SKM-1 (cell line): ENCODE measurements around the gene USP7.

Experiments
- DNase-seq: peaks from one replicate; lab custom pipeline; 2025; ENCODE audit not compliant: unreplicated experiment; lab: John Stamatoyannopoulos, UW

The USP7 gene

DNA sequence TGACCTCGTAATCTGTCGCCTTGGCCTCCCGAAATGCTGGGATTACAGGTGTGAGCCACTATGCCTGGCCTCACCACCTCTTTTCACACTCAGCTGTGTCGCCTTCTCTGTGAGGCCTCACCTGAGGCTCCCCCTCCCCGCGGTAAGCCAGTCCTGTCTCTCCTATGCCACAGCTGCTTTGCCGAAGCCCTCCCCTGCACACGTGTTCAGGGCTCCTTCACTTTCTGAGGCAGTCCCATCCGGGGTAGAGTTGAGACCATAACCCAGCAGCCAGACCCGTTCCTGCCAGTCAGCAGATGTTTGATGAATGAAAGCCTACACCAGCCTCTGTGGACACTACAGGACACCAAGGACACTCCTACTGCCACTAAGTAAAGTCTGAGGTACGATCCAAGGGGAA, 10.6 kb downstream of the USP7 start:
- DNase-seq: no peak

DNA sequence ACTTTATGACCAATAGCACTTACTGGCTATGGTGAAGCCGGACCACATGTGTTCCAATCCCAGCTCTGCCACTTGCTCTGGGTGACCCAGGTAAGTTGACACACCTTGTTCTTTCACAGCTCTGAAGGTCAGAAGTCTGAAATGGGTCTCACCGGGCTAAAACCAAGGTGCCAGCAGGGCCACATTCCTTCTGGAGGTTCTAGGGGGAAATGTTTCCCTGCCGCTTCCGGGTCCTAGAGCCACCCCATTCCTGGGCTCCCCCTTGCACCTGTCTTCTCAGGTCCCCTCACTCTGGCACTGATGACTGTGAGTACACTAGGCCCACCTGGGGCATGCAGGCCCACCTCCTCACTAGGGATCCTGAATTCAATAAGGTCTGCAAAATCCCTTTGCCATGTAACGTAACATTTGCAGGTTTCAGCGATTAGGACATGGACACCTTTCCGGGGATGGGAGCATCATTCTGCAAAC, 11.4 kb downstream of the USP7 start:
- DNase-seq: no peak

DNA sequence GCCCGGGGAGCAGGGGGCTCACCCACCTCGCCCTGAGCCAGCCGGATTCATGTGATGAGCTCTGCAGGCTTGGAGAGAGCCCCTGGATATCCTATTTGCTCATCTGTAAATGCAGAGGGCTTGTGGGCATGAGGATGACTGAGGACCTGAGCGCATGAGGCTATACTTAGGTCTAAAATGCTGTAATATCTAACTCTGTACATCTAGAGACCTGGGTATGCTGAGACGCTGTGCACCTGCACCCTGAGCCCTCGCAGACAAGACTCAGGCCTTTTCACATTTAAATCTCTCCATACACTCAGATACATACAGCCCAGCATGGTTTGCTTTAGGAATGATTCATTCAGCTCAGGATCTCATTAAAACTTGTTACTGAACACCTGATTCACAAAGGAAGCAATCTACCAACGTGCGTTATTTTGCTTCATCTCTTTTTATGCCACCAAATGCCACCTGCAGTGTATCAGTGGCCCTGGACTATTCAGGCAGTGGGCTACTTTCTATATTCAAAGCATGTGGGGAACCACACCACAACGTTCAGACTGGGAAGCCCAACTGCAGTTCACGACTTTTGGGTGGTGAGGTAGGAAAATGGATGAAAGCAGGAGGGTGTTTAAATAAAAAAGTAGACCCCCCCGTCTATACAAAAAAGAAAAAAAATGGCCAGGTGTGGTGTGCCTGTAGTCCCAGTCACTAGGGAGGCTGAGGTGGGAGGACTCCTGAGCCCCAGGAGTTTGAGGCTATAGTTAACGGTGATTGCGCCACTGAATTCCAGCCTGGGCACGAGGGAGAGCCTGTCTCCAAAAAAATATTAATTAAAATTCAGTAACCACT, 12.0 kb downstream of the USP7 start:
- no peak for DNase-seq

DNA sequence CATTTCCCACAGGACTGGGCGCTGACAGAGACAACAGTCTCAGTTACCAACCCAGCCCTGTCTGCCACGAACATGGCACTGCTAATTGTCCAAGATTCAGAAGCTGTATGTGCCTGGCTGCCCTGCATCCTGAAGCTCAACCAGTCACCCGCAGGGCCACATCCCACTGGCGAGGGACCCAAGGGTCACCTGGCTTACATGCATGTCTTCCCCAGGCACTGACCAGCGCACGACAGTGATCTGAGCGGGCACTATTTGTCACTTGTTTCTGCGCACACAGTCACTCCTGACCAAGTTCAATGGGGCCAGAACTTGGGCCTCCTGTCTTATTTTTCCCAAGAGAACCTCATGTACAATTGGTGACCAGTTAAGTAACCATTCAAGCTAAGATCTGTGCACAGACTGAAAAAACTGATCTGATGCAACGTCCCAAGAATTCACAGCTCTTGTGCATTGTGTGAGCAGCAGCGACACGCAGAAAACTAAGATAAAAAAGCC, 13.1 kb downstream of the USP7 start:
- DNase-seq: no peak

DNA sequence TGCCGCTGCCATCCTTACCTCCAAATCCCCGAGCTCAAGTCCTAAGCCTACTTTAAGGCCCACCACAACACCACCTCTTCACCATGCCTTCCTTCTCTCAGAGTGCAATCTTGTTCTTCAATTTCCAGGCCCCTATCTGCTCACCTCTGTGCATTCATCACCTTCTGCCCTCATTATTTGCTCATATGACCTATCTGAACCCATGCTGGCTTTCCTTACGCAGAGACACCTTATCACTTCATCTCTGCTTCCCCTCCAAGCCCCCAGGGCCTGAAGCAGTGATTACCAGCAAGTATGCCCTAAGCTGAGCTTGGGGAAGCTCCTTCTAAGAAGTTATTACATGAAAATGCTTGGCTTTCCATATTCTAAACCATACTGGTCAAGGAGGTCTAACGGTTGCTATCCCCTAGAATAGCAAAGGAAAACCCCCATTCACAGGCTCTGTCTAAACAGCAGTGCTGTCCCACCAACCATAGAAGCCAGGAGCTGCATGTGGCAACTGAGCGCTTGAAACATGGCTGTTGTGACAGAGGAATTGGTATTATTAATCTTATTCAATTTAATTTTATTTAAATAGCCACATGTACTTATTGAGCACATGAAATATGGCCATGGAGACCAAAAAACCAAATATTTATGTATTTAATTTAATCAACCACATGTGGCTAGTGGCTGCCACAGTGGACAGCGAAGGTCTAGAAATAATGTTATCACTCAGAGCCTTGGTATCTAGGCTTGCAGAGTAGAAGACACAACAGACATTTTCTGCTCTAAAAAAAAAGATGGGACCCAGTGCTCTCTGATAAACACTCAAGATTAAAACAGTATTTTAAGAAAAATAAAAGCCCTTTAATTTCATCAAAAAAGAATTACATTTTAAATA, 13.9 kb downstream of the USP7 start:
- DNase-seq: no peak

DNA sequence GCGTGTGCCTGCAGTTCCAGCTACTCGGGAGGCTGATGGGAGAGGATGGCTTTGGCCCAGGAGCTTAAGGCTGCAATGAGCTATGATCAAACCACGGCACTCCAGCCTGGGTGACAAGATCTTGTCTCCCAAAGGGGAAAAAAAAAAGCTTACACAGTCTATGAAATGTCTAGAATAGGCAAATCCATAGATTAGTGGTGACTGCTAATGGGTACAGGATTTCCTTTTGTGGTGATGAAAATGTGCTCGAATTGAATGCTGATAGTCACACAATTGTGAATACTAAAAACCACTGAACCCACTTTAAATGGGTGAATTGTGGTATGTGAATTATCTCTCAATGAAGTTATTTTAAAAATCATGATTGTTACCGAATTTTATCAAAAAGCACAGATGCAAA, 14.9 kb downstream of the USP7 start:
- no peak for DNase-seq

DNA sequence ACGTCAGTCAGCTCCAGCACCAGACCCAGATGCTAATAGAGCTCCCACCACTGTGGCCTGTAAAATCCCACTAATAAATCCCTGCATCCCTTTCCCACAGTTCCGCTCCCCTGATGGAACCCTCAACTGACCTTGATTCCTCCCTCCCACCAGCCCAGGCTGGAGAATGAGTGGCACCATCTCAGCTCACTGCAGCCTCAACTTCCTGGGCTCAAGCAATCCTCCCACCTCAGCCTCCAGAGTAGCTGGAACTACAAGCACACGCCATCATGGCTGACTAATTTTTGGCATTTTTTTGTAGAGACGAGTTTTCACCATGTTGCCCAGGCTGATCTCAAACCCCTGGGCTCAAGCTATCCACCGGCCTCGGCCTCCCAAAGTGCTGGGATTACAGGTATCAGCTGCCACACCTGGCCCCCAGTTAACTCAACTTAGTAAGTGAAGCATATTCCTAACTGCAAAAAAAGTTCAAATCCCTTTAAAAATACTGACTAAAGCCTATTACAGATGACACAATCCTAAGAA, 15.6 kb downstream of the USP7 start:
- DNase-seq: no peak

DNA sequence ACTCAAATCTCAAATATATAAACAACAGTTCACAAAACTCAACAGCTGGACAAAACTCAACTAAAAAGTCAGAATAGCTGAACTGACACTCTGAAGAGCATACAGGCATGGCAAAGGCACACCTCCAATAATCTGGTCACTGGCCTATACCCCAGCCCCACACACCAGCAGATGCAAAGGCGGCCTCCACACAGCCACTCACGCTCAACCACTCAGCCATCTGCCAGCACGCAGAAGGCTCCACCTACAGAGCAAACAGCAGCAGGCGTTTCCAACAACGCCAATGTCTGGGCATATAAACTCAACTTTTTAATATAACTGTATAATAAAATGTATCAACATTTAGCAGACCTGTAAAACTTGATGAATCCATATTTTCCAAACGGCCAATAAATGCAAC, 17.2 kb downstream of the USP7 start:
- DNase-seq: no peak

DNA sequence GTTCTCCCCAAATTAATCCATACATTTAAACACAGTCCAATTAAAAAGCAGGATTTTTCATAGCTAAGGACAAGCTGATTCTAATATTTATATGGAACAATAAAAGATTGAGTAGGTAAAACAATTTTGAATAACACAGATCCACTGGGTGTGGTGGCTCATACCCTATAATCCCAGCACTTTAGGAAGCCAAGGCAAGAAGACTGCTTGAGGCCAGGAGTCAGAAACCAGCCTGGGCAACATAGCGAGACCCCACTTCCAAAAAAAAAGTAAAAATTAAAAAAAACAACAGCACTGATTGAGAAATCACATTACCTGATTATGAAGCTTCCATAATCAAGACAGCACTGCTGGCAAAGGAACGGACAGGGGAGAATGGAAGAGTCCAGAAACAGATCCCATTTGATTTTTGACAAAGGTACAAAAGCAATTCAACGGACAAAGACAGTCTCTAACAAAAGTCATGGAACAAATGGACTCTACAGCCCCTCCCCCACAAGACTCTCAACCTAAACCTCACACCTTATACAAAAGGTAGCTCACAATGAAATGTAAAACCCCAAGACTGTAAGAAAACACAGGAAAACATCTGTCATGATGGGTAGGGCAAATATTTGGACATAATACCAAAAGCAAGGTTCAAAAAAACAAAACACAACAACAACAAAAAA, 17.9 kb downstream of the USP7 start:
- no peak for DNase-seq

DNA sequence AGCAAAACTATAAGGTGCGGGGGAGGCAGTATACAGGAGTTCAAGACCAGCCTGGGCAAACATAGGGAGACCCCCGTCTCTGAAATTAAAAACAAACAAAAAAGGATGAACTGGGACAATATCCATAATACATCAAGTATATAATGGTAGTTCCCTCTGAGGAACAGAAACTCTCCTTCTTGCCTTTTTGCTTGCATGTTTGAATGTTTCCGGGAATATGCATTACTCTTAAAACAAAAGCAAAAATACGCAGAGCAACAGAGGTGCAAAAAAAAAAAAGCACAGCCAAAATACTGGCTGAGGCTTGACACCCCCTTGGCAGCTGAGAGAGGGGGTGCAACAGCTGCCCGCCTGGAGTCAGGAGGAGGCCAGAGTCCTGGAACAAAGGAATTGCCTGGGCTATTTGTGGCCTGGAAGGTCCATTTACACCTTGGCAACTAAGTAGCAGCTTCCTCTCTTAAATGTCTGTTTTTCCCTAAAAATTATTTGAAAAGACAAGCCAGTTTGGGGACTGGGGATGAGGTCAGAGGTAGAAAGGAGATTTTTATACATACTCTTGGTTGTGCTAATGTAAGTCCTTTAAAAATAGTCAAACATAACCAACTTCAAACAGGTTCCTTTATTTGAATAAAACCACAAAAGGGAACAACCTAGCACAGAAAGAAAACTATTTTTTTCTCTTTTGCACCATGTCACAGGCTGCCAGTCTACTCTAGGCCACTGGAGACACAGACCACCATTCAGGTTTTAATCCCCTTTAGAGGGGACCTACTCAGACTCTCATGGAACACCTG, 19.5 kb downstream of the USP7 start:
- peak; percentile 41 for DNase-seq

DNA sequence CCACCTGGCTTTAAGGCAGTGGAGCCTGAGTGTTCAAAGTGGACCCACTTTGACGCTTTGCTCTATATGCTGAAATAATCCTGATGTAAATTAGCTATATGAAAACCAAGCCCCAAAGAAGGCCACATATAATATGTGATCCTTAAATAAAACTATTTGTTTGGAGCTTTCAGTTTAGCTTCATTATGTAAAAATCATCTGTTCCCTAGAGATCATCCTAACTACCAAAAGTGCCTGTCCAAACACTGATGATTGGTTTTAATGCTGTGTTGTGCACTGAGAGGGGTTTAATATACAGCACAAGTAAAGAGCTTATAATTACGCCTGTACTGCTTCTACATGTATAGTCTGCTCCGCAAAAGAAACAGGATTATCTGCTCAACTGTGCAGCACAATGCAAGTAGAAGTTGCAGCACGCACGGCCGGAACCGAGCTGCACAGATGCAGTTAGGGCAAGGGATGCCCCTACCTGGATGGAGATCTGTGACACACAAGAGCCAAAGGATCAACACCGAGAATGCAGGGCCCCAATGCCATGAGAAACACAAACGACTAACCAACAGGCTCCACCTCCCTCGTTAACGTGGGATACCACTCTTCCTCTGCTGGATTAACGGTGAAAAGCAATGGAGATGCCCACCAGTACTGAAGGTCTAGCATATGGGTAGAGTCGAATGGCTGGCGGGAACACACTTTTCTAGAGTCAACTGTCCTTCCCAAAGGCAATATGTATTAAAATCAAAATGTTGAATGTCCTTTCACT, 20.5 kb downstream of the USP7 start:
- no peak for DNase-seq

DNA sequence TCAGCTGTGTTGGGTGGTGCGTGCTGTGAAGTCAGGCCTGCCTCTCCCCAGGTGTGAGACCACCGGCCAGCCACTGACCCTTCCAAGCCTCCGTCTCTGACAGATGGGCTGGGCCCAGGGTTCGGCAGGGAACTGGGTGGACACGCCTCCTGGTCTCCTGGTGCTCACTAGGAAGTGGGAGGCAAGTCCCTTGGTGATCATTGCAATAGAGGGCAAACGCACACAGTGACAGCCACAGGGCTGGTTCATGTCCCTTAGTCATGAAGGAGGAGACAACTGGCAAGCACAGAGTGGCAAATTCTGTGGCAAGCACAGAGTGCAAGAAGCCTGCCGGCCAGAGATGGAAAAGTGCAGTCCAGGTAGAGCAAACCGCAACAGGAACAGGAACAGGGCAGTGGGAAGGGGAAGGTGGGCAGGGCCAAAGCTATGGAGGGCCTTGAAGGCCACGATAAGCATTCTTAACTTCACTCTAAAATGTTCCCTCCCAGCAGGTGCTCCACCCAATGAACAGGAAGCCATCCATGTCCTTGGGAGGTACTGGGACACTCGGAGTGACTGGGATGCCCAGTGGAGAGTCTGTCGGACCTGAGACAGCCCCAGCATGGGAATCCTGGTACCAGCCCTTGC, 21.9 kb downstream of the USP7 start:
- no peak for DNase-seq

DNA sequence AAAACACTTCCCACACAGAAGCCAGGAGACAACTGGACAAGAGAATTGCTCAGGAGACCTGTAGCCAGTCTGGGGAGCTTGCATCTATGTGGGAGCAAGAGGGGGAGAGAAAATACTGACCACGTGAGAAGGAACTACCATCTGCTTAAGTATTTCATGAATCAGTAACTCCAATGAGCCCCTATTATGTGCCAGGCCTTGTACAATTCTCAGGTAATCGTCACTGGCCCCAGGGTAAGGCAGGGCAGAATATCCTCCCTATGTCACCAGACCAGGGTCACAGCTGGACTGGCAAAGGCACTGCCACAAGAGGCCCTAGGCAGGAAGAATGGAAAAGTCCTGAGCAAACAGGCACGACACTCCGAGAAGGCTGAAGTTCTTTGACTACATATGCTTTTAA, 25.9 kb downstream of the USP7 start:
- no peak for DNase-seq

DNA sequence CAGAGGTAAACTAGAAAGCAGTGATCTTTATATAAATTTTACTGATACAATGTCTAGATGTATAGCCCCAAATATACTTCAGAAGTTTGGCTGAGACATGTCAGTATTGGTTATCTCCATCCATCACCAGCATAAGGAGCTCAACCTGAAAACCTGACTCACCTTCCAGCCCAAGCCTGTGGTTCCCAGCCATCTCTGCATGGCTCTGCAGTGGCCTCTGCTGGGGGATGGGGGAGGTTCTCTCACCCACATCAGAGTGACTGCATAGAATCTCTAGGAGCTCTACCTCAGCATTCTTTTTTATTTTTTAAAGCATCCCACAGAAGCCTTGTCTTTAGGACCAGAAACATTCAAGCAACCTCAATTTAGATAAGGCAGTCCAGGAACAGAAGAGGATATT, 27.3 kb downstream of the USP7 start:
- no peak for DNase-seq

DNA sequence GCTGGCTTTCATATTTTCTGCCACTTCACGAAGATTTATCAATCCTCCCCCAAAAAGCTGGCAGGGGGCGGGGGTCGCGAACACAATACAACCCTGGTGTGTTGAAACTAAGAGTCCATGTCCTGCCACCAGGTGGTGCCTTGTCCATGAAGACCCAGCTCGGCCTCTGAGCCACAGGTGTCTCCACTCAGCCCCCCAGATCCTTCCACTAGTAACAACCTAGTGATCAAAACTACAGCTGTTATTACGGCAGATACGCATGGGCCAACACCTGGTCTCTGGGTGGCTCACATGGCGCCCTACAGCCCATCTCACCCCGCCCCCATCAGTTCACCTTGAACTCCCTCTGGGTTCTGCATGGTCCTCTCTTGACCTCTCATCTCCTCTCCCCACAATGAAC, 27.7 kb downstream of the USP7 start:
- no peak for DNase-seq

DNA sequence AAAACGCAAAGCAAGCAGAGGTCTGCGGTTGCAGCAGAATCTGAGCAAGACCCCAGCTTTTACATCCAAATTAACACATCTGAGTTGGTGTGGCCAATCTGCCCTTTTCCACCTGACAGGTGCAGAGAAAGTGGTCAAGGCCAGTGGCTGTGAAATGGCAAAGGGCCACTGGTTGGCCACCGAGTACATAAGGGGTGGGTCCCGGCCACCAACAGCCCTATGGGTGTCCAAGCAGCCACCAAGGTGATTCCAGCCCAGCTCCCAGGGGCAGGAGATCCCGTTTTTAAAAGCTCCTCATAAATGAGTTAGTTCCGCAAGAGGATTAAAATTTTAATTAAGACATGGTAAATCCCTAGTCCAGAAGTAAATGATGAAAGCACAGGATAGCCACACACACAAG, 29.1 kb downstream of the USP7 start:
- no peak for DNase-seq

DNA sequence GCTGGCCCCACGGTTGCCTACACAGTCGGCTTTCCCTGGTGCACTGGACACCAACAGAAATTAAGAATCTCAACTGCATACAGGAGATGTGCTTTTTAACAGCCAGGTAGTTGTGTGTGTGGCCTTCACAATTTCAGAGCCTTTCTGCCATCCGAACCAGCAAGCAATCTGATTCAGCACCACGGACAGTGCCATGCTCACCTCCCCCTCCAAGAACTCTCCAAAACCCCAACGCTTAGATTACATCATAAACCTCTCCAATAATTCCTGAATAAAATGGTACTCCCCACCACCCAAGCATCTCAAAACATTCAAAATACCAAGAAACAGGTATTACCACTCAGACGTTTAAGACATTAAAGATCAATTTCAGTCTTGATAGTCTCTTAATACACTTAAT, 31.8 kb downstream of the USP7 start:
- no peak for DNase-seq

DNA sequence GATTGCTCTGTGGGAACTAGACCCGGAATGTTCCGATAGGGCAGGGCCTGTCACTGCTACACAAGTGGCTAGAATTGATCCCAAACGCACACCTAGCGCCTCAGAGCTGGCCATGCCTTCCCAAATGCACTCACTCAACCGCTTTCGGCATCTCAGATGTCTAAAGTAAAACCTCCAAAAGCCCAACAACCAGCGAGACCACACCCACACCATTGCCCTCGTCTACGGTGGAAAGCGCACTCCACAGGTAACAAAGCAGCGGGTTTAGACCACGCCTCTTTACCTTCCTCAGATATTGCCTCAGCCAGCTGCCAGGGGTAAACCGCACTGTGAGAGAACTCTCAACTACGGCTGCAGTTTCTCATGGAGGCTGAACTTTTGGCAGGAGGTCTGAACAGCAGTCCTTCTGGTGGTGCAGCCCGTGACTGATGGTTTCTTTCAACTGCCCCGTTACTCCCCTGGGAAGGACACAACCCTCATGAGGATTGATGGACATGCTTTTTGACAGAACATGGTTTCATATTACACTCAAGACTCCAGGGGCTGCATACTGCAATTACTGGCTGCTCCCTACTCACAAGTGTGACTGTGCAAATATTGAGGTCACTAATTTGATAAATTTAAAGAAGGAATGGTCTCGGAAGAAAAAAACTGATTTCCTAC, 34.5 kb downstream of the USP7 start:
- DNase-seq: no peak
